A549 (cell line): ENCODE results near the gene LRIG1. TPM values are rescaled to one million over a fixed set of nuclear protein-coding genes. Genes with fewer than 3 reads are reported as not detected.

ENCODE experiments used
- ATAC-seq, 2 experiments: fragments of 200-7000 bp in 1 of 2; fragments of >200 bp in 1 of 2; cut with Nextera tagmentation in 1 of 2; cut with Tn5 transposase in 1 of 2; 3 replicates each; pipeline versions ENCODE4 v1.8.0 to v1.9.1; 2018 to 2020; ENCODE audit warnings: mild to moderate bottlenecking in 1 of 2, moderate library complexity in 1 of 2
- CTCF ChIA-PET: fragments of 300-600 bp; sonication (Branson Sonifier 250); formaldehyde crosslinking; extraction: SDS; loops from one replicate; lab custom pipeline; 2021; ENCODE audit warnings: antibody characterized with exemption, inconsistent platforms; lab: Yijun Ruan, JAX
- POLR2A ChIA-PET: fragments of 350-600 bp; formaldehyde crosslinking; extraction: SDS; loops from one replicate; lab custom pipeline; 2021; ENCODE audit warnings: antibody characterized with exemption, inconsistent platforms; lab: Yijun Ruan, JAX
- DNase-seq, 2 experiments: peaks; one replicate each; pipeline versions ENCODE4 v3.0.0 to v3.0.0-alpha.2; 2011 to 2016; ENCODE audit warnings: low read depth in 1 of 2, low spot score in 1 of 2
- FAIRE-seq: peaks from 2 replicates; lab custom pipeline; 2011; peaks lifted over from hg19 to GRCh38; lab: Jason Lieb, UNC
- H3K27ac ChIP-seq, 2 experiments: fragments of >200 bp; sonication (Bioruptor Twin); formaldehyde crosslinking; 3 replicates each; pipeline ENCODE4 v1.5.1; 2016 to 2017
- H3K4me1 ChIP-seq: fragments of >200 bp; sonication (Bioruptor Twin); formaldehyde crosslinking; 3 replicates; pipeline ENCODE4 v1.6.1; 2016
- H3K4me2 ChIP-seq: fragments of >200 bp; sonication (Bioruptor Twin); formaldehyde crosslinking; 3 replicates; pipeline ENCODE4 v1.6.1; 2016
- H3K4me3 ChIP-seq: fragments of >200 bp; sonication (Bioruptor Twin); formaldehyde crosslinking; 3 replicates; pipeline ENCODE4 v1.5.1; 2016
- H3K9me3 ChIP-seq: fragments of >200 bp; sonication (Bioruptor Twin); formaldehyde crosslinking; 3 replicates; pipeline ENCODE4 v1.6.1; 2016
- BHLHE40 ChIP-seq: IDR thresholded peaks from 2 replicates; pipeline ENCODE4 v1.6.1; 2012; ENCODE audit warnings: low read depth, low read length, inconsistent platforms
- CHD4 ChIP-seq: fragments of 200-600 bp; sonication (generic); IDR thresholded peaks from 2 replicates; pipeline ENCODE4 v1.6.1; 2016; ENCODE audit warnings: antibody characterized with exemption, mild to moderate bottlenecking, borderline replicate concordance
- EHMT2 ChIP-seq: fragments of 200-600 bp; sonication (generic); IDR thresholded peaks from 2 replicates; pipeline ENCODE4 v1.6.1; 2016; ENCODE audit warnings: antibody characterized with exemption, low read depth, mild to moderate bottlenecking, moderate library complexity
- EP300 ChIP-seq, 2 experiments: fragments of >200 bp; sonication (Bioruptor Twin); formaldehyde crosslinking; IDR thresholded peaks; 2 replicates in 1 of 2; 3 replicates in 1 of 2; pipeline ENCODE4 v1.6.1; 2016 to 2017
- FOSB ChIP-seq: fragments of 250-450 bp; sonication (Bioruptor Pico); IDR thresholded peaks from 2 replicates; pipeline ENCODE4 v1.5.0; 2020; ENCODE audit warnings: mild to moderate bottlenecking, moderate library complexity
- FOSL2 ChIP-seq, 2 experiments: fragments of 450-650 bp in 1 of 2; fragments of >200 bp in 1 of 2; sonication (Bioruptor Twin) in 1 of 2; formaldehyde crosslinking; IDR thresholded peaks; 2 replicates each; pipeline versions ENCODE4 v1.5.0 to v1.6.1; 2016 to 2020; ENCODE audit warnings: mild to moderate bottlenecking in 1 of 2, moderate library complexity in 1 of 2
- HDAC2 ChIP-seq: fragments of 200-600 bp; sonication (generic); IDR thresholded peaks from 2 replicates; pipeline ENCODE4 v1.6.1; 2016
- HEYL ChIP-seq: fragments of 250-450 bp; sonication (Bioruptor Pico); IDR thresholded peaks from 2 replicates; pipeline ENCODE4 v1.8.0; 2021; ENCODE audit warnings: mild to moderate bottlenecking, moderate library complexity
- KDM5A ChIP-seq: fragments of 200-600 bp; sonication (generic); IDR thresholded peaks from 2 replicates; pipeline ENCODE4 v1.6.1; 2016; ENCODE audit warnings: antibody characterized with exemption, mild to moderate bottlenecking
- MAFK ChIP-seq: fragments of 450-650 bp; IDR thresholded peaks from 2 replicates; pipeline ENCODE4 v1.6.1; 2014; ENCODE audit not compliant: partially characterized antibody
- NR3C1 ChIP-seq: fragments of >200 bp; sonication (Bioruptor Twin); formaldehyde crosslinking; IDR thresholded peaks from 3 replicates; pipeline ENCODE4 v1.6.1; 2017
- POLR2AphosphoS2 ChIP-seq: conservative IDR thresholded peaks from 2 replicates; pipeline ENCODE4 v1.6.1; 2012; ENCODE audit warnings: low read length, improper control_type of control experiment, inconsistent platforms
- RCOR1 ChIP-seq: fragments of 150-350 bp; IDR thresholded peaks from 2 replicates; pipeline ENCODE4 v1.6.1; 2014; ENCODE audit warnings: antibody characterized with exemption, low read length, low read depth
- SMC3 ChIP-seq: fragments of >200 bp; sonication (Bioruptor Twin); formaldehyde crosslinking; IDR thresholded peaks from 3 replicates; pipeline ENCODE4 v1.6.1; 2018; ENCODE audit warnings: inconsistent platforms
- SREBF2 ChIP-seq: fragments of 450-650 bp; IDR thresholded peaks from 2 replicates; pipeline ENCODE4 v1.6.1; 2014; ENCODE audit warnings: mild to moderate bottlenecking, moderate library complexity
- WGBS: methylation state at CpG from one replicate; pipeline ENCODE4 v1.1.6; 2017; ENCODE audit errors: missing lambda C conversion rate; 5-methylcytosine and 5-hydroxymethylcytosine counted together
- polyA plus RNA-seq, 4 experiments: library from polyadenylated mRNA; depleted of rRNA in 3 of 4; stranded (reverse); fragments of >200 nt; fragmentation: RNase III in 1 of 4; extraction: RNeasy Plus Mini Kit Qiagen cat#74134 plus additional on column Dnase treatment in 1 of 4; gene quantifications; 2 replicates in 3 of 4; 3 replicates in 1 of 4; pipeline ENCODE4 v1.2.3, GENCODE V29; 2011 to 2017
- TF ChIP-seq, protein P1 (sequence below): fragments of >200 bp; sonication (Bioruptor Twin); formaldehyde crosslinking; IDR thresholded peaks from 2 replicates; pipeline ENCODE4 v1.6.1; 2016
- TF ChIP-seq, protein P2 (sequence below): fragments of 450-650 bp; IDR thresholded peaks from 2 replicates; pipeline ENCODE4 v1.6.1; 2014; ENCODE audit warnings: antibody characterized with exemption
- TF ChIP-seq, protein P3 (sequence below): fragments of 250-450 bp; sonication (Bioruptor Pico); IDR thresholded peaks from 2 replicates; pipeline ENCODE4 v1.5.0; 2020; ENCODE audit warnings: low read depth, mild to moderate bottlenecking, moderate library complexity
- TF ChIP-seq, protein P4 (sequence below): IDR thresholded peaks from 2 replicates; pipeline ENCODE4 v1.6.1; 2012
- TF ChIP-seq, protein P5 (sequence below): fragments of >200 bp; sonication (Bioruptor Twin); formaldehyde crosslinking; IDR thresholded peaks from 3 replicates; pipeline ENCODE4 v1.5.1; 2016
- TF ChIP-seq, protein P6 (sequence below): fragments of 150-350 bp; IDR thresholded peaks from 2 replicates; pipeline ENCODE4 v1.6.1; 2014; ENCODE audit warnings: low read depth, mild to moderate bottlenecking, low read length

The LRIG1 gene
- polyA plus RNA-seq, 2 of the 4 experiments (the other 2 are of a cell fraction): 1.8 to 6.2 TPM

DNA sequence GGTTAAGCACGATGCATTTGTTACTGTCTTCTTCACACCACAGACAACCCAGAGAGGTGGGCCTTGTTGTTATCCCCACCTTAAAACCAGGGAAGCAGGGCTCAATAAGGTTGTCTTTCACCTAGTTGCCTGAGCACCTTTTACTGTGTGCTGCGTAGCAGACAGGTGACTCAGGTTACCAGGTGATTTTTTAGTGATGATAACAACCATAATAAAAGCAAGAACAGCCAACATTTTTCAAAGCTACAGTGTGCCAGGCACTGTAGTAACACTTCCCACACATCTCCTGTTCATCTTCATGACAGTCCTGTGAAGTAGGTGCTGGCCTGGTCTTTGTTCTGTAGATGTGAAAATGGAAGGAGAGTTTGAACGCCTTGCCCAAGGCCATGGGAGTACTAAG lies 147.8 kb downstream of the LRIG1 start:
- CTCF ChIA-PET: interaction anchor here (1.1 kb wide), 1 partner anchor 463 kb away, joined by 3 read pairs; no protein-coding TSS in a partner anchor
- Histone ChIP-seq H3K4me2 (no peak overlapping the region), H3K27ac (no peak overlapping the region), H3K9me3 (no peaks in the 10 kb centered on the region)
- POLR2A ChIA-PET: no interaction called here
- TF ChIP-seq, protein P1, sequence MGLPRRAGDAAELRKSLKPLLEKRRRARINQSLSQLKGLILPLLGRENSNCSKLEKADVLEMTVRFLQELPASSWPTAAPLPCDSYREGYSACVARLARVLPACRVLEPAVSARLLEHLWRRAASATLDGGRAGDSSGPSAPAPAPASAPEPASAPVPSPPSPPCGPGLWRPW: no peak
- TF ChIP-seq EHMT2 (no peak), BHLHE40 (no peak), NR3C1 (no peak), MAFK (no peak), FOSL2 (IDR thresholded peaks at IDR 0.05) (no peak), FOSL2 (CRISPR knock-in tag; IDR thresholded peaks at IDR 0.05) (no peak), POLR2AphosphoS2 (no peak)
- TF ChIP-seq, protein P2, sequence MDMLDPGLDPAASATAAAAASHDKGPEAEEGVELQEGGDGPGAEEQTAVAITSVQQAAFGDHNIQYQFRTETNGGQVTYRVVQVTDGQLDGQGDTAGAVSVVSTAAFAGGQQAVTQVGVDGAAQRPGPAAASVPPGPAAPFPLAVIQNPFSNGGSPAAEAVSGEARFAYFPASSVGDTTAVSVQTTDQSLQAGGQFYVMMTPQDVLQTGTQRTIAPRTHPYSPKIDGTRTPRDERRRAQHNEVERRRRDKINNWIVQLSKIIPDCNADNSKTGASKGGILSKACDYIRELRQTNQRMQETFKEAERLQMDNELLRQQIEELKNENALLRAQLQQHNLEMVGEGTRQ: no peak
- TF ChIP-seq, protein P3, sequence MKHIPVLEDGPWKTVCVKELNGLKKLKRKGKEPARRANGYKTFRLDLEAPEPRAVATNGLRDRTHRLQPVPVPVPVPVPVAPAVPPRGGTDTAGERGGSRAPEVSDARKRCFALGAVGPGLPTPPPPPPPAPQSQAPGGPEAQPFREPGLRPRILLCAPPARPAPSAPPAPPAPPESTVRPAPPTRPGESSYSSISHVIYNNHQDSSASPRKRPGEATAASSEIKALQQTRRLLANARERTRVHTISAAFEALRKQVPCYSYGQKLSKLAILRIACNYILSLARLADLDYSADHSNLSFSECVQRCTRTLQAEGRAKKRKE (CRISPR knock-in tag): no peak
- TF ChIP-seq, all 56 proteins: peak for 0
- H3K4me3 ChIP-seq: no peak overlapping the region
- 92% methylated on average over 3 of the region's 3 CpGs for WGBS
- no peaks in the 10 kb centered on the region for H3K4me1 ChIP-seq
- FAIRE-seq (no peak), DNase-seq (no peak), ATAC-seq (no peak)

DNA sequence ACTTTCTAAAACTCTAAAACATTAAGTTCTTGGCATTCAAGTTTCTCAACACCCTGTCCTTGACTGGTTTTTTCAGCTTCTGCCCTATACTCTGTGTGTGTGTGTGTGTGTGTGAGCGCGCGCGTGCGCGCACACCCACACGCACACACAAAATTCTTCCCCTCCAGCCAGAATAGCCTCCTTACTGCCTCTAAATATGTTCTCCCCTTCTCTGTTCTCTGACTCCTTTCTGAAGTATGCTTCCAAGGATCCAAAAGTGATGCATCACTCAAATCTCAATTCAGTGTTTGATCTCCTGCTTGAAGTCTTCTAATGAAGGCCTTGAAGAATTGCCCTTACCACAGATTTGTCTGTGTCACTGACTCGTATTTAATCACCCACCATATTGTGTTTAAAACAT lies 150.2 kb downstream of the LRIG1 start:
- TF ChIP-seq POLR2AphosphoS2: no peak
- TF ChIP-seq FOSB (CRISPR knock-in tag): no peak
- TF ChIP-seq, protein P4, sequence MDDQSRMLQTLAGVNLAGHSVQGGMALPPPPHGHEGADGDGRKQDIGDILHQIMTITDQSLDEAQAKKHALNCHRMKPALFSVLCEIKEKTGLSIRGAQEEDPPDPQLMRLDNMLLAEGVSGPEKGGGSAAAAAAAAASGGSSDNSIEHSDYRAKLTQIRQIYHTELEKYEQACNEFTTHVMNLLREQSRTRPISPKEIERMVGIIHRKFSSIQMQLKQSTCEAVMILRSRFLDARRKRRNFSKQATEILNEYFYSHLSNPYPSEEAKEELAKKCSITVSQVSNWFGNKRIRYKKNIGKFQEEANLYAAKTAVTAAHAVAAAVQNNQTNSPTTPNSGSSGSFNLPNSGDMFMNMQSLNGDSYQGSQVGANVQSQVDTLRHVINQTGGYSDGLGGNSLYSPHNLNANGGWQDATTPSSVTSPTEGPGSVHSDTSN: no peak
- no peak for TF ChIP-seq KDM5A
- no peak for TF ChIP-seq EP300 (IDR thresholded peaks at IDR 0.05)
- no peak for TF ChIP-seq BHLHE40
- TF ChIP-seq, protein P5, sequence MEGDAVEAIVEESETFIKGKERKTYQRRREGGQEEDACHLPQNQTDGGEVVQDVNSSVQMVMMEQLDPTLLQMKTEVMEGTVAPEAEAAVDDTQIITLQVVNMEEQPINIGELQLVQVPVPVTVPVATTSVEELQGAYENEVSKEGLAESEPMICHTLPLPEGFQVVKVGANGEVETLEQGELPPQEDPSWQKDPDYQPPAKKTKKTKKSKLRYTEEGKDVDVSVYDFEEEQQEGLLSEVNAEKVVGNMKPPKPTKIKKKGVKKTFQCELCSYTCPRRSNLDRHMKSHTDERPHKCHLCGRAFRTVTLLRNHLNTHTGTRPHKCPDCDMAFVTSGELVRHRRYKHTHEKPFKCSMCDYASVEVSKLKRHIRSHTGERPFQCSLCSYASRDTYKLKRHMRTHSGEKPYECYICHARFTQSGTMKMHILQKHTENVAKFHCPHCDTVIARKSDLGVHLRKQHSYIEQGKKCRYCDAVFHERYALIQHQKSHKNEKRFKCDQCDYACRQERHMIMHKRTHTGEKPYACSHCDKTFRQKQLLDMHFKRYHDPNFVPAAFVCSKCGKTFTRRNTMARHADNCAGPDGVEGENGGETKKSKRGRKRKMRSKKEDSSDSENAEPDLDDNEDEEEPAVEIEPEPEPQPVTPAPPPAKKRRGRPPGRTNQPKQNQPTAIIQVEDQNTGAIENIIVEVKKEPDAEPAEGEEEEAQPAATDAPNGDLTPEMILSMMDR: no peak
- Histone ChIP-seq H3K4me1 (no peaks in the 10 kb centered on the region), H3K27ac (no peak overlapping the region), H3K9me3 (no peaks in the 10 kb centered on the region), H3K4me3 (no peak overlapping the region), H3K4me2 (no peak overlapping the region)
- 91% methylated on average over 8 of the region's 8 CpGs for WGBS
- FAIRE-seq (no peak), ATAC-seq (no peak), DNase-seq (no peak)
- POLR2A ChIA-PET: no interaction called here
- CTCF ChIA-PET: no interaction called here

DNA sequence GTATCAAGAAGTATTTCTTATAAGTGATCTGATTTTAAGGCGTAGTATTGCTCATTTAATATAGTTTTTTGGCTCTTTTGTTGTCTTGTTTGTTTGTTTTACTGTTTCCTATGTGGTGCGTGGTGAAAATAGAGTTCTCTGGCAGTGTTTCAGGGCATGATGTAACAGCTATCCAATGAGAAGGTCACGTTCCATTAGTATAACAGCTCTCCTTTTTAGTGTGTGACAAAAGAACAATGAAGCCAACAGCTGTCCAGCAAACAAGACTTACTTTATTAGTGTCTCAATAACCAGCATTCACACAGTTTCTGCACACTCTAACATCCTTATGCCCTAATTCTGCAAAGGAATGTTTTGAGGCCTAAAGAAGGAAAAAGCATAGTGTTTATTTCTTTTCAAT lies 152.1 kb downstream of the LRIG1 start:
- H3K9me3 ChIP-seq: no peaks in the 10 kb centered on the region
- TF ChIP-seq RCOR1 (no peak), HDAC2 (no peak), KDM5A (no peak), CHD4 (no peak), SREBF2 (no peak), EHMT2 (no peak), SMC3 (no peak), HEYL (CRISPR knock-in tag) (no peak)
- TF ChIP-seq, protein P6, sequence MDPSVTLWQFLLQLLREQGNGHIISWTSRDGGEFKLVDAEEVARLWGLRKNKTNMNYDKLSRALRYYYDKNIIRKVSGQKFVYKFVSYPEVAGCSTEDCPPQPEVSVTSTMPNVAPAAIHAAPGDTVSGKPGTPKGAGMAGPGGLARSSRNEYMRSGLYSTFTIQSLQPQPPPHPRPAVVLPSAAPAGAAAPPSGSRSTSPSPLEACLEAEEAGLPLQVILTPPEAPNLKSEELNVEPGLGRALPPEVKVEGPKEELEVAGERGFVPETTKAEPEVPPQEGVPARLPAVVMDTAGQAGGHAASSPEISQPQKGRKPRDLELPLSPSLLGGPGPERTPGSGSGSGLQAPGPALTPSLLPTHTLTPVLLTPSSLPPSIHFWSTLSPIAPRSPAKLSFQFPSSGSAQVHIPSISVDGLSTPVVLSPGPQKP: no peak
- no peak for DNase-seq
- no peak overlapping the region for H3K4me2 ChIP-seq
- CTCF ChIA-PET: no interaction called here
- POLR2A ChIA-PET: no interaction called here
- no peak overlapping the region for H3K4me3 ChIP-seq
- H3K4me1 ChIP-seq: no peaks in the 10 kb centered on the region
- no peak for FAIRE-seq
- WGBS: 79% methylated on average over 3 of the region's 3 CpGs
- H3K27ac ChIP-seq: no peak overlapping the region
- ATAC-seq: no peak
